Measurements from ENCODE around the gene GALNT14. TPM values are rescaled to one million over a fixed set of nuclear protein-coding genes. Genes with fewer than 3 reads are reported as not detected.

GALNT14 gene
- total RNA-seq, 1 donor from 2014 or later: 0.83 TPM

- TF ChIP-seq CTCF (IDR thresholded peaks at IDR 0.05): no peak
- Histone ChIP-seq H3K27me3 (ENCODE audit: low read depth) (no peaks in the 10 kb centered on the region), H3K36me3 (no peaks in the 10 kb centered on the region), H3K9me3 (no peaks in the 10 kb centered on the region), H3K4me3 (no peak overlapping the region), H3K4me1 (no peaks in the 10 kb centered on the region), H3K27ac (no peak overlapping the region)
- intact Hi-C loops (cut with DNase I): no loop called here
- DNase-seq (no peak), ATAC-seq (no peak)
These were observed 173.2 kb downstream of the GALNT14 start for GRCh38 chr2:30965022-30965531.

- intact Hi-C loops (cut with DNase I): no loop called here
- no peaks in the 10 kb centered on the region for H3K4me1 ChIP-seq
- DNase-seq (no peak), ATAC-seq (no peak)
- no peak for TF ChIP-seq CTCF (IDR thresholded peaks at IDR 0.05)
- H3K27ac ChIP-seq: no peak overlapping the region
- no peak overlapping the region for H3K4me3 ChIP-seq
- no peaks in the 10 kb centered on the region for H3K36me3 ChIP-seq
- no peaks in the 10 kb centered on the region for H3K9me3 ChIP-seq
- no peaks in the 10 kb centered on the region for H3K27me3 ChIP-seq (ENCODE audit: low read depth)
These were observed 173.8 kb downstream of the GALNT14 start for GRCh38 chr2:30964334-30965005.

DNA sequence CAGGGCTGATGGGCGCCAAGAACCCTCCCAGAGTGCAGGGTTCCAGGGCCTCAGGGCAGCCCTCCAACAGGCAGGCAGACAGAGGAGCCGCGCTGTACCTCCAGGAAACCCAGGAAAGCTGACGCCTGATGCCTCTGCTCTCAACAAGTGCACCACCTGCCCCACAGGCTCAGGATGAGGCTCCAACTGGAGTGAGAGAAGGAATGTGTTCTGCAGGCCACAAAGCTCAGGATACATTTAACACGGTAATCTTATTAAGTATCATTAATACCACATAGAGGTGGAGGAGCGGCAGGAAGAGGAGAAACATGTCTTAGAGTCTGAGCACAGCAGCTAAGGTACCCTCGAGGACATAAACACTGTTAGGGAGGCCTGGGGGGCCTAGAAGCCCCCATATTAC lies 175.1 kb downstream of the GALNT14 start:
- intact Hi-C loops (cut with DNase I): no loop called here

DNA sequence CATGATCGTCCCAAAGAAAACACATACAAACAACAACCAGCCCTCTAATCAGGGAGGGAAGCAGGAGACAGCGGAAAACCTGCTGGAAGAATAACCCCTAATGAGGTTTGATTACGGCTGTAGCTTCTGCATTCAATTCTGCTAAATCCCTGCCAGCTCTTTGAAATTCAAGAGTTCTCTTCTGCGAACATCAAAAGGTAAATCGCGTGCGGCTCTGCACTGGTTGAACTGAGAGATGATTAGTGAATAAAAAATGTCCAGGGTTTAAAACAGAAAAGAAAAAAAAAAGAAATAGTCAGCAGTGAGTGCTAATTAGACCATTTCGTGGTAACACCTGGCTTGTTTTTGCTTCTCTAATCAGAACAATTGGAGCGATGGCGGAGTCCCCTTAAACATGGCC lies 178.0 kb downstream of the GALNT14 start:
- ATAC-seq: no peak
- no peak for DNase-seq
- Histone ChIP-seq H3K36me3 (no peaks in the 10 kb centered on the region), H3K4me3 (no peak overlapping the region), H3K27ac (no peak overlapping the region), H3K4me1 (no peaks in the 10 kb centered on the region), H3K27me3 (ENCODE audit: low read depth) (no peaks in the 10 kb centered on the region), H3K9me3 (no peaks in the 10 kb centered on the region)
- intact Hi-C loops (cut with DNase I): no loop called here
- no peak for TF ChIP-seq CTCF (IDR thresholded peaks at IDR 0.05)

More for the DNA sequence above, 175.1 kb downstream of the GALNT14 start:
- no peaks in the 10 kb centered on the region for H3K27me3 ChIP-seq (ENCODE audit: low read depth)
- no peaks in the 10 kb centered on the region for H3K4me1 ChIP-seq
- no peaks in the 10 kb centered on the region for H3K9me3 ChIP-seq
- no peak for ATAC-seq
- no peak overlapping the region for H3K27ac ChIP-seq
- no peak for TF ChIP-seq CTCF (IDR thresholded peaks at IDR 0.05)
- H3K36me3 ChIP-seq: no peaks in the 10 kb centered on the region
- H3K4me3 ChIP-seq: no peak overlapping the region
- DNase-seq: no peak

GRCh38 chr2:30959653-30960052 lies 178.6 kb downstream of the GALNT14 start:
- Histone ChIP-seq H3K36me3 (no peaks in the 10 kb centered on the region), H3K27ac (no peak overlapping the region), H3K27me3 (ENCODE audit: low read depth) (no peaks in the 10 kb centered on the region), H3K4me1 (no peaks in the 10 kb centered on the region), H3K9me3 (no peaks in the 10 kb centered on the region), H3K4me3 (no peak overlapping the region)
- TF ChIP-seq CTCF (IDR thresholded peaks at IDR 0.05): no peak
- DNase-seq: no peak
- no peak for ATAC-seq
- intact Hi-C loops (cut with DNase I): no loop called here
